ENCODE data around the gene STAB1.

DNA sequence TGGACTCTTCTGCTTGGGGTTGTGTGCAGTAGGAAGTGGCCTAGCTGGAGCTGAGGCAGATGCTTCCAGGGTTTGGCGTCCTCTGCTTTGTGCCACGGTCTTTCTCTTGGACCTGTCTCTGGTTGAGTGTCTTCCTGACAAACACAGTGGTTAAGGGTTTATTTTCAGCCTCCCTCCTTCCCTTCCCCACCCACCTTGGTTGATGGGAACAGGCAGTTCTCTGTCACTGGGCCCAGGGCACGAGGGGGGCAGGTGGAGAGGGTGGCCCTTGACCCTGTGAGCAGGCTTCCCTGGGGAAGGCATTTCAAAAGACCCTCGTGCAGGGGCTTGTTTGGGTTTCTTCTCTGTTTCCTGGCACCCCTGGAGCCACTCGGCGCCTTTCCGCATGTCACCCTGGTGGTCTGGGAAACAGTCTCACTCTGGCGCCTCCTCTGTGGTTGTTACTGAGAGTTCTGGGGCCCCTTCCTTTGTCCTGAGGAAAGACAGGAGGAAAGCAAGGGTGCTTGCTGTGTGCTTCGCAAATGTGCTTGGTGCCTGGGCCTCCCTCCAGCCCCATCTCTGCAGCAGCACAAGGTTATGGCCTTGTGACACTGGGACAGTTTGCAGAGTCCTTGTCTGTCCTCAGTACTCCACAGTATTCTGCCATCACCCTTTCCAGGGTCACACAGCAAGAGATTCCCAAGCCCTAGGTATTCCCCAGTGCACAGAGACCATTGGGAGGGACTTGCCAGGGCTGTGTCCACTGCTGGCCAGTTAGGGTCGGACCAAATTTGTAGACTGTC lies 10.3 kb upstream of the STAB1 start:
- TF ChIP-seq EZH2 (IDR thresholded peaks at IDR 0.05; ENCODE audit: borderline replicate concordance) (no peak), CTCF (IDR thresholded peaks at IDR 0.05; ENCODE audit: poor library complexity) (no peak), EZH2phosphoT487 (IDR thresholded peaks at IDR 0.05; ENCODE audit: low read depth, severe bottlenecking, unreplicated experiment) (no peak)
